Glutamatergic neuron (in vitro differentiated cells): ENCODE data around the gene DCUN1D3. TPM values are rescaled to one million over a fixed set of nuclear protein-coding genes. Genes with fewer than 3 reads are reported as not detected.

Source experiments
- DNase-seq: peaks from one replicate; pipeline ENCODE4 v3.0.0; 2022
- H3K27ac Mint-ChIP-seq: one replicate; pipeline ENCODE4 v1.8.0; 2020; ENCODE audit warnings: mild to moderate bottlenecking, mixed read lengths, inconsistent platforms; ENCODE audit not compliant: unreplicated experiment
- H3K27me3 Mint-ChIP-seq: one replicate; pipeline ENCODE4 v1.8.0; 2020; ENCODE audit warnings: mild to moderate bottlenecking, moderate library complexity, mixed read lengths, inconsistent platforms; ENCODE audit not compliant: unreplicated experiment
- H3K36me3 Mint-ChIP-seq: one replicate; pipeline ENCODE4 v1.8.0; 2020; ENCODE audit warnings: mild to moderate bottlenecking, mixed read lengths, inconsistent platforms; ENCODE audit not compliant: unreplicated experiment
- H3K4me1 Mint-ChIP-seq: one replicate; pipeline ENCODE4 v1.8.0; 2020; ENCODE audit warnings: mild to moderate bottlenecking, low read depth, mixed read lengths, inconsistent platforms; ENCODE audit not compliant: unreplicated experiment
- H3K4me3 Mint-ChIP-seq: one replicate; pipeline ENCODE4 v1.8.0; 2020; ENCODE audit warnings: mild to moderate bottlenecking, mixed read lengths, inconsistent platforms; ENCODE audit not compliant: unreplicated experiment
- H3K9me3 Mint-ChIP-seq: one replicate; pipeline ENCODE4 v1.8.0; 2020; ENCODE audit warnings: mild to moderate bottlenecking, moderate library complexity, mixed read lengths, inconsistent platforms; ENCODE audit not compliant: unreplicated experiment
- total RNA-seq: library from RNA; stranded (reverse); fragmentation: NEBNext Ultra II Directional; extraction: Animal tissue kit (Norgen Biotek cat#: 25700); gene quantifications from one replicate; pipeline ENCODE4 v1.2.1, GENCODE V29; 2021; ENCODE audit not compliant: unreplicated experiment
- TF ChIP-seq, protein P1 (sequence below): fragments of 200-600 bp; sonication (generic); IDR thresholded peaks from one replicate; pipeline ENCODE4 v1.5.0; 2021; ENCODE audit not compliant: partially characterized antibody, unreplicated experiment

Gene DCUN1D3
- total RNA-seq, 1 donor from 2014 or later: 15.3 TPM

DNA sequence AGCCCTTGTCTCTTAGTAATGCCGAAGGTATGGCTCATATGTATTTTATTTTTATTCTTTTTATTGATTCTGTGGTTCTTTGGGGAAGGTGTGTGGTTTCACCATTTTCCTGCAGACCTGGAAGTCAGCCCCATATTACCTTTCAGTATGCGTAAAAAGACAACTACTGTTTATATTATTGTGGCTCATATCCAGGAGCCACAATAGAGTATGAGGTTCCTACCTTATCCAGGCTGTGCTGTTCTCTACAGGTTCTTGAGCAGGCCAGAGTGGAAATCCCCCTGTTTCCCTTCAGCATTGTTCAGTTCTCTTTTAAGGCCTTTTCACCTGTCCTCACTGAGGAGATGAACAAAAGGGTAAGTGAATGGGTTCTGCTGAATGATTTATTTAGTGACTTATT is 60.7 kb downstream of the DCUN1D3 start:
- Mint-ChIP-seq H3K36me3 (peaks cover 16% of the 10 kb centered on the region), H3K4me3 (no peak overlapping the region), H3K27me3 (no peaks in the 10 kb centered on the region), H3K27ac (no peak overlapping the region), H3K4me1 (no peaks in the 10 kb centered on the region), H3K9me3 (no peaks in the 10 kb centered on the region)
- no peak for DNase-seq
- TF ChIP-seq, protein P1, sequence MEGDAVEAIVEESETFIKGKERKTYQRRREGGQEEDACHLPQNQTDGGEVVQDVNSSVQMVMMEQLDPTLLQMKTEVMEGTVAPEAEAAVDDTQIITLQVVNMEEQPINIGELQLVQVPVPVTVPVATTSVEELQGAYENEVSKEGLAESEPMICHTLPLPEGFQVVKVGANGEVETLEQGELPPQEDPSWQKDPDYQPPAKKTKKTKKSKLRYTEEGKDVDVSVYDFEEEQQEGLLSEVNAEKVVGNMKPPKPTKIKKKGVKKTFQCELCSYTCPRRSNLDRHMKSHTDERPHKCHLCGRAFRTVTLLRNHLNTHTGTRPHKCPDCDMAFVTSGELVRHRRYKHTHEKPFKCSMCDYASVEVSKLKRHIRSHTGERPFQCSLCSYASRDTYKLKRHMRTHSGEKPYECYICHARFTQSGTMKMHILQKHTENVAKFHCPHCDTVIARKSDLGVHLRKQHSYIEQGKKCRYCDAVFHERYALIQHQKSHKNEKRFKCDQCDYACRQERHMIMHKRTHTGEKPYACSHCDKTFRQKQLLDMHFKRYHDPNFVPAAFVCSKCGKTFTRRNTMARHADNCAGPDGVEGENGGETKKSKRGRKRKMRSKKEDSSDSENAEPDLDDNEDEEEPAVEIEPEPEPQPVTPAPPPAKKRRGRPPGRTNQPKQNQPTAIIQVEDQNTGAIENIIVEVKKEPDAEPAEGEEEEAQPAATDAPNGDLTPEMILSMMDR: no peak

DNA sequence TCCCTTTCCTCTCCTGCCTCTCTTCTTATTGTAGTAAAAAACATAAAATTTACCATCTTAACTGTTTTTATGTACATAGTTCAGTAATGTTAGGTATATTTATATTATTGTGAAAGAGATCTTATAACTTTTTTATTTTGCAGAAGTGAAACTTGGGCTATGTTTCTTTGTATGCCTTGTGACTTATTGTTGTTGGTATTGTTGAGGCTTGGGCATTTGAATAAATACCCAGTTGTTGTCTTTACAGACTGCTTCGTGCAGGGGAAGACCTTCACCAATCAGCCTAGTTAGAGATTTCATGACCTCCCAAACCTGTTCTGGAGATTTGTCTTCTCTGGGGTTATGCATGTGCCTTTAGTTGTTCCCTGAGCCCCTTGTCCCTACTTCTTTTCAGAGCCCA is 61.9 kb downstream of the DCUN1D3 start:
- Mint-ChIP-seq H3K9me3 (no peaks in the 10 kb centered on the region), H3K27ac (no peak overlapping the region), H3K4me1 (no peaks in the 10 kb centered on the region), H3K27me3 (no peaks in the 10 kb centered on the region), H3K36me3 (peaks cover 23% of the 10 kb centered on the region), H3K4me3 (no peak overlapping the region)
- TF ChIP-seq, protein P1: no peak
- DNase-seq: no peak

DNA sequence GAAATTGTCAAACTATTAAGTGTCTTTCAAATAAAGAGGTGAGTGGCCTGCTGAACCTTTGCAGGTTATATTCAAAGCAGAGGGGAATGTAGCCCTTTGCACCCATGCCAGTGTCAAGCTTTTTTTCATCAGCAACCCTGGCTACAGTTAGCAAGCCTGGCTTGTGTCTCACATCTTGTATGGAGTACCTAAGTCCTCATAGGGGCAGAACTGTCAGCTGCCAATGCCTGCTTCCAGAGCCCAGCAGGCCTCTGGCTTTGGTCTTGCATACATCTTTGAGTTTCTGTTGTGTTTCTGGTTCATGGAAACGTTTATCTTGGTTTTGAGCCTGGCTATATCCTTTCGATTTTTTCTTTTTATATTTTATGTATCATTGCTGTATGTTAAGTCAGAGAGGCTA is 67.1 kb downstream of the DCUN1D3 start:
- Mint-ChIP-seq H3K27me3 (no peaks in the 10 kb centered on the region), H3K36me3 (peaks cover 23% of the 10 kb centered on the region), H3K4me1 (no peaks in the 10 kb centered on the region), H3K4me3 (no peak overlapping the region), H3K27ac (no peak overlapping the region), H3K9me3 (no peaks in the 10 kb centered on the region)
- TF ChIP-seq, protein P1: no peak
- DNase-seq: no peak

DNA sequence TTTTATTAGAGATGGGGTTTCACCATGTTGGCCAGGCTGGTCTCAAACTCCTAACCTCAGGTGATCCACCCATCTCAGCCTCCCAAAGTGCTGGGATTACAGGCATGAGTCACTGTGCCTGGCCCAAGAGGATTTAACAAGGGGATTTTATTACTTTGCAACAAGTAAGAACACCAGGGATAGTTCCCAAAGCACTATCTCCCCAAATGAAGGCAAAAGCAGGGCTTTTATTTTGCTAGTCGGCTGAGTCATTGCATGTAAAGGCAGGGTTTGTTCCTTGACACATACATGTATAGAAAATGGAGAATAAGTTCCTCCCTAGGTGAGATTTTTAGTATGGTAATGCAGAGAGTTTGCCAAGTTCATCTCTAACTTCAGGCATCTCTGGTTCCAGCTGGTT is 69.8 kb downstream of the DCUN1D3 start:
- no peak overlapping the region for H3K27ac Mint-ChIP-seq
- no peaks in the 10 kb centered on the region for H3K27me3 Mint-ChIP-seq
- no peak for DNase-seq
- H3K36me3 Mint-ChIP-seq: peaks cover 14% of the 10 kb centered on the region
- TF ChIP-seq, protein P1: no peak
- H3K4me1 Mint-ChIP-seq: no peaks in the 10 kb centered on the region
- H3K9me3 Mint-ChIP-seq: no peaks in the 10 kb centered on the region
- H3K4me3 Mint-ChIP-seq: no peak overlapping the region

GRCh38 chr16:20829536-20829935 is 70.6 kb downstream of the DCUN1D3 start:
- Mint-ChIP-seq H3K9me3 (no peaks in the 10 kb centered on the region), H3K27ac (no peak overlapping the region), H3K36me3 (peaks cover 8% of the 10 kb centered on the region), H3K4me3 (no peak overlapping the region), H3K4me1 (no peaks in the 10 kb centered on the region), H3K27me3 (no peaks in the 10 kb centered on the region)
- TF ChIP-seq, protein P1: no peak
- no peak for DNase-seq
